Smooth muscle cell (in vitro differentiated cells): ENCODE data around the gene MITF. TPM values are rescaled to one million over a fixed set of nuclear protein-coding genes. Genes with fewer than 3 reads are reported as not detected.

Experiments used
- DNase-seq: peaks from one replicate; lab custom pipeline; 2025; ENCODE audit not compliant: unreplicated experiment; lab: John Stamatoyannopoulos, UW
- H2AFZ ChIP-seq: fragments of 200-600 bp; sonication (generic); 2 replicates; pipeline ENCODE4 v1.6.0; 2016; ENCODE audit warnings: antibody characterized with exemption, low read depth, mild to moderate bottlenecking
- H3F3A ChIP-seq: fragments of 200-600 bp; sonication (generic); 2 replicates; pipeline ENCODE4 v1.6.0; 2017; ENCODE audit warnings: antibody characterized with exemption, low read depth
- H3K27ac ChIP-seq: fragments of 200-600 bp; sonication (generic); 2 replicates; pipeline ENCODE4 v1.5.1; 2016; ENCODE audit warnings: low read depth, mild to moderate bottlenecking
- H3K27me3 ChIP-seq: fragments of 200-600 bp; sonication (generic); 2 replicates; pipeline ENCODE4 v1.6.1; 2016; ENCODE audit warnings: low read depth, mild to moderate bottlenecking
- H3K36me3 ChIP-seq: fragments of 200-600 bp; sonication (generic); 2 replicates; pipeline ENCODE4 v1.5.1; 2016; ENCODE audit warnings: low read depth
- H3K4me1 ChIP-seq: fragments of 200-600 bp; sonication (generic); 2 replicates; pipeline ENCODE4 v1.5.1; 2016; ENCODE audit warnings: low read depth
- H3K4me2 ChIP-seq: fragments of 200-600 bp; sonication (generic); 2 replicates; pipeline ENCODE4 v1.6.0; 2016; ENCODE audit warnings: mild to moderate bottlenecking
- H3K4me3 ChIP-seq: fragments of 200-600 bp; sonication (generic); 2 replicates; pipeline ENCODE4 v1.5.1; 2016; ENCODE audit warnings: mild to moderate bottlenecking
- H3K79me2 ChIP-seq: fragments of 200-600 bp; sonication (generic); 2 replicates; pipeline ENCODE4 v1.6.0; 2016; ENCODE audit warnings: low read depth, mild to moderate bottlenecking
- H3K9ac ChIP-seq: fragments of 200-600 bp; sonication (generic); 2 replicates; pipeline ENCODE4 v1.6.0; 2016; ENCODE audit warnings: low read depth
- H3K9me3 ChIP-seq: fragments of 200-600 bp; sonication (generic); replicated peaks from 2 replicates; pipeline ENCODE4 v1.5.1; 2016; ENCODE audit warnings: low read depth
- H4K20me1 ChIP-seq: fragments of 200-600 bp; sonication (generic); 2 replicates; pipeline ENCODE4 v1.6.0; 2016; ENCODE audit warnings: low read depth
- WGBS: methylation state at CpG from one replicate; pipeline ENCODE4 v1.1.7; 2016; ENCODE audit warnings: low lambda C conversion rate; 5-methylcytosine and 5-hydroxymethylcytosine counted together
- polyA plus RNA-seq: library from polyadenylated mRNA; unstranded; fragments of >200 nt; fragmentation: Nextera tagmentation; extraction: Ambion mirVana; gene quantifications from 2 replicates; pipeline ENCODE4 v1.2.1, GENCODE V29; 2016
- total RNA-seq: library from RNA; depleted of rRNA; stranded (reverse); fragments of >200 nt; gene quantifications from 2 replicates; pipeline ENCODE4 v1.2.3, GENCODE V29; 2014
- TF ChIP-seq, protein P1 (sequence below): fragments of 200-600 bp; sonication (generic); IDR thresholded peaks from 2 replicates; pipeline ENCODE4 v1.5.1; 2017; ENCODE audit warnings: borderline replicate concordance, mild to moderate bottlenecking, antibody characterized with exemption; ENCODE audit not compliant: insufficient read depth, poor library complexity, severe bottlenecking

MITF gene
- total and polyA plus RNA-seq, 2 experiments from 2014 or later: 2.3 to 3.1 TPM

DNA sequence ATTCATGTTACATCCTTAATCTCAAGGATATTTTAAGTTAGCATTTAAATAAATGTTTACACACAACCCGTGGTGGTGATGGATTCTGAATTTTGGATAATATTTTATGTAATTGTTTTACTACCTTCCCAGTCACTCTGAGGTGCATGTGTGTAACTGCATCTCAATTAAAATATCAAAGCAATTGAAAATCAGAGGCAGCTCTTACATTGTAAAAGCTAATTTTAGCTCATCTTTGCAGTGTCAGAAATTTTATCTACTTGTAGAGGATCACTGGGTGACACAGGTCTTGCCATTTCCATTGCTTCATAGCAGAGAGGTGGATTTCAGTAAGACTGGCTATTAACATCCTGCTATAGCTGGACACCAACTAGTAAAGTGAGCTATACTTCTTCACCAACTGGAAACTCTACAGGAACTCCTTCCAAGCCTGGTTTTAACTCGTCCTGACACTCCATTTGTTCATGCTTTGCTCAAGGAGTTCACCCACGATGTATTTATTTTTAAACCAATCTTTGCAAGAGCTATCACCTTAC is 19.6 kb upstream of the MITF start:
- no peaks in the 10 kb centered on the region for H3F3A ChIP-seq
- no peak overlapping the region for H3K27ac ChIP-seq
- H2AFZ ChIP-seq: peak overlapping the region; percentile 5
- H3K4me1 ChIP-seq: no peaks in the 10 kb centered on the region
- H3K36me3 ChIP-seq: no peaks in the 10 kb centered on the region
- H4K20me1 ChIP-seq: no peaks in the 10 kb centered on the region
- H3K4me2 ChIP-seq: no peak overlapping the region
- H3K9me3 ChIP-seq: no peaks in the 10 kb centered on the region
- no peak for DNase-seq
- H3K9ac ChIP-seq: no peak overlapping the region
- TF ChIP-seq, protein P1, sequence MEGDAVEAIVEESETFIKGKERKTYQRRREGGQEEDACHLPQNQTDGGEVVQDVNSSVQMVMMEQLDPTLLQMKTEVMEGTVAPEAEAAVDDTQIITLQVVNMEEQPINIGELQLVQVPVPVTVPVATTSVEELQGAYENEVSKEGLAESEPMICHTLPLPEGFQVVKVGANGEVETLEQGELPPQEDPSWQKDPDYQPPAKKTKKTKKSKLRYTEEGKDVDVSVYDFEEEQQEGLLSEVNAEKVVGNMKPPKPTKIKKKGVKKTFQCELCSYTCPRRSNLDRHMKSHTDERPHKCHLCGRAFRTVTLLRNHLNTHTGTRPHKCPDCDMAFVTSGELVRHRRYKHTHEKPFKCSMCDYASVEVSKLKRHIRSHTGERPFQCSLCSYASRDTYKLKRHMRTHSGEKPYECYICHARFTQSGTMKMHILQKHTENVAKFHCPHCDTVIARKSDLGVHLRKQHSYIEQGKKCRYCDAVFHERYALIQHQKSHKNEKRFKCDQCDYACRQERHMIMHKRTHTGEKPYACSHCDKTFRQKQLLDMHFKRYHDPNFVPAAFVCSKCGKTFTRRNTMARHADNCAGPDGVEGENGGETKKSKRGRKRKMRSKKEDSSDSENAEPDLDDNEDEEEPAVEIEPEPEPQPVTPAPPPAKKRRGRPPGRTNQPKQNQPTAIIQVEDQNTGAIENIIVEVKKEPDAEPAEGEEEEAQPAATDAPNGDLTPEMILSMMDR: no peak
- peaks cover 2% of the 10 kb centered on the region for H3K27me3 ChIP-seq
- no peaks in the 10 kb centered on the region for H3K79me2 ChIP-seq
- 58% methylated on average over 3 of the region's 3 CpGs for WGBS
- H3K4me3 ChIP-seq: no peak overlapping the region

DNA sequence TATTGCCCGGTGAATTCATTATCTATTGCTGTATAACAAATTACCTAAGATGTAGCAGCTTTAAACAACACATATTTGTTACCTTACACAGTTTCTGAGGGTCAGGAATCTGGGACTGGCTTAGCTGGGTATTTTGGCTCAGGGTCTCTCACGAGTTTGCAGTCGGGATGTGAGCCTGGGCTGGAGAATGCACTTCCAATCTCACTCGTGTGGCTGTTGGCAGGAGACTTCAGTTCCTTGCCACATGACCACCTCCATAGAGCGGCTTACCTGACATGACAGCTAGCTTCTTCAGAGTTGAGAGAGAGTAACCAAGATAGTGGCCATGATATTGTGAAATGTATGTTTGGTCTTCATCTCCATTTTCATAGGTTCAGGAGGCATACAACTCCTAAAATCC is 18.4 kb upstream of the MITF start:
- no peak for DNase-seq
- no peak overlapping the region for H3K4me3 ChIP-seq
- H3K27me3 ChIP-seq: peaks cover 2% of the 10 kb centered on the region
- no peaks in the 10 kb centered on the region for H3K36me3 ChIP-seq
- no peak overlapping the region for H3K27ac ChIP-seq
- H3K9ac ChIP-seq: no peak overlapping the region
- no peak overlapping the region for H2AFZ ChIP-seq
- peaks cover 9% of the 10 kb centered on the region for H3K4me1 ChIP-seq
- TF ChIP-seq, protein P1: no peak
- H3K4me2 ChIP-seq: no peak overlapping the region
- H4K20me1 ChIP-seq: no peaks in the 10 kb centered on the region
- H3K9me3 ChIP-seq: no peaks in the 10 kb centered on the region
- no peaks in the 10 kb centered on the region for H3F3A ChIP-seq
- 88% methylated on average over 5 of the region's 5 CpGs for WGBS
- H3K79me2 ChIP-seq: no peaks in the 10 kb centered on the region

DNA sequence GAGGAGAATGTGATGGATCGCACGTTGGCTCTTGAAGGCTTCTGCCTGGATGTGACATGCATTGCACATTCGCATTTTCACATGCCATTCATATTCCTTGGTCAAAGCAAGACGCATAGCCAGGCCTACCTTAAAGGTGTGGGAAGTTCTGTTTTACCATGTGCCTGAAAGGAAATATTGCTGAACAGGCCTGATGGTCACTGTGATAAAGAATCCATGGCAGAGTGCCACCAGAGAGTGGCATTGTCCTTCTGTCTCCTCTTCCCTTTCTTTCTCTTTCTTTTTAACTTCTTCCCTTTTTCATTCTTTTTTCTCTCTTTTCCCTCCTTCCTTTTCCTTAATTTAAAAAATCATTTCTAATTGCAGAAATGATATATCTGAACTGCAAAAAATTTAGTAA is 15.9 kb upstream of the MITF start:
- H3K9ac ChIP-seq: no peak overlapping the region
- TF ChIP-seq, protein P1: no peak
- H3K36me3 ChIP-seq: no peaks in the 10 kb centered on the region
- peaks cover 2% of the 10 kb centered on the region for H3K27me3 ChIP-seq
- H3F3A ChIP-seq: no peaks in the 10 kb centered on the region
- 89% methylated on average over 4 of the region's 4 CpGs for WGBS
- H3K4me1 ChIP-seq: peaks cover 9% of the 10 kb centered on the region
- no peak overlapping the region for H3K4me2 ChIP-seq
- no peaks in the 10 kb centered on the region for H4K20me1 ChIP-seq
- no peak overlapping the region for H2AFZ ChIP-seq
- H3K4me3 ChIP-seq: no peak overlapping the region
- no peaks in the 10 kb centered on the region for H3K9me3 ChIP-seq
- no peak overlapping the region for H3K27ac ChIP-seq
- no peak for DNase-seq
- no peaks in the 10 kb centered on the region for H3K79me2 ChIP-seq

DNA sequence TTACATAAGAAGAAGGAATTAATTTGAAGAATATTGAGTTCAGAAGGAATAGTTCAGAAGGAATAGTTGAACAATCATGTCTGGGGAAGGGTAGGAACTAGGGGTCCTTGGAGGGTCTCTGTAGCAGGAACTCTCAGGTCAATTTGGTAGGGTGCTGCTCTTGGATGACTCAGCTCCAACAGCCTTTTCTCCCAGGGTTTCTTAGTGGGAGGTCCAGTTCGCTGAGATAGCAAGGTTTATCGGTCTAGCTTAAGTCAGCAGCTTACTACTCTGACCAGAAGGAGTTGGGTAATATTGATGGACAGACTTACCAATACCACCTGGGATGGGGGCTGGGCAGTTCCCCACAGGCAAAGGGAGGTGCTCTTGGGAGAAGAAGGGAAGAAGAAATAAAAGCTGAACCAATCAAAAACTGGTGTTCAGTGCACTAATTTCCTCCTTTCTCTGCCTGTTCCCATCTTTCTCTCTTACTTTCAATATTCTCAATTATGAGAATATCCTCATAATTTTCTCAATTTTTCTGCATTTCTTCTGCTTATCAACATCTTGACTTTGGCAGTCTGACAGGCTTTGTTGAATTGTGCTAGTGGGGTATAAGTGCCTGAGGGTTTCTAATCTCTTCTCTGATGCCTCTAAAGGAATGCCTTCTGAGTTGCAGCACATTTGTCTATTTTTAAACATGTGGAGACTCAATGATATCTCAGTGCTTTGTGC is 14.4 kb upstream of the MITF start:
- peaks cover 2% of the 10 kb centered on the region for H3K27me3 ChIP-seq
- H3K27ac ChIP-seq: no peak overlapping the region
- peaks cover 9% of the 10 kb centered on the region for H3K4me1 ChIP-seq
- no peak overlapping the region for H2AFZ ChIP-seq
- peak overlapping the region; percentile 68 for H3K4me2 ChIP-seq
- no peaks in the 10 kb centered on the region for H3K36me3 ChIP-seq
- TF ChIP-seq, protein P1: no peak
- DNase-seq: no peak
- H3K9me3 ChIP-seq: no peaks in the 10 kb centered on the region
- H3F3A ChIP-seq: no peaks in the 10 kb centered on the region
- no peaks in the 10 kb centered on the region for H3K79me2 ChIP-seq
- no peak overlapping the region for H3K4me3 ChIP-seq
- no peaks in the 10 kb centered on the region for H4K20me1 ChIP-seq
- H3K9ac ChIP-seq: no peak overlapping the region
- 8% methylated on average over 2 of the region's 2 CpGs for WGBS
